ENCODE measurements around the gene GBGT1.

The GBGT1 gene

GRCh38 chr9:133141833-133142595 is 21.7 kb downstream of the GBGT1 start:
- peak; percentile 39 for DNase-seq (ENCODE audit: extremely low spot score)
- CTCF ChIA-PET = interaction anchor here (0.9 to 10.7 kb wide), 3 partner anchors 11 to 120 kb away, joined by 3 to 473 read pairs (median 257); partner anchors contain the start of gene RALGDS
- POLR2A ChIA-PET = interaction anchor here (1.0 kb wide), 1 partner anchor 27 kb away, joined by 3 read pairs; no protein-coding TSS in a partner anchor

DNA sequence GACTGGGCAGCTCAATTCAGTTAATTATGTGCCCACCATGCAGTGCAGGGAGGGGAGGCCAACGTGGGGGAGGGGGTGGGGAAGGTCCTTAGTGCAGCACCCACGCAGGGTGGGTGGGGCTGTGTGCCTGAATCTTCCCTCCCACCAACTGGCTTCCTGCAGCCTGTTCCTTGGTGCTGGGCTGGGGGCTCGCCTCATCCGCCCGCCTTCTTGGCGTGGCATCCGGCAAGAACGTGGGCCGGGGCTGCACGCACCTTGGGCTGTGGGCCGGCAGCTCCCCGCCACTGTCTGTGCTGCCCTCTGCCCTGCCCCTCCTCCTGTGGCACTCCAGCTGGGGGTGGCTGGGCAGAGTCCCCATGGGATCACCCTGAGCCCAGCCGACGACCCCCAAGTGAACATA is 23.1 kb downstream of the GBGT1 start:
- no peak for TF ChIP-seq CTCF (IDR thresholded peaks at IDR 0.05; ENCODE audit: control extremely low read depth, extremely low read depth, low read depth, missing control alignments)
- POLR2A ChIA-PET = no interaction called here
- DNase-seq (ENCODE audit: extremely low spot score) = no peak
- CTCF ChIA-PET = no interaction called here

More at GRCh38 chr9:133141833-133142595, 21.7 kb downstream of the GBGT1 start:
- no peak for TF ChIP-seq CTCF (IDR thresholded peaks at IDR 0.05; ENCODE audit: control extremely low read depth, extremely low read depth, low read depth, missing control alignments)

DNA sequence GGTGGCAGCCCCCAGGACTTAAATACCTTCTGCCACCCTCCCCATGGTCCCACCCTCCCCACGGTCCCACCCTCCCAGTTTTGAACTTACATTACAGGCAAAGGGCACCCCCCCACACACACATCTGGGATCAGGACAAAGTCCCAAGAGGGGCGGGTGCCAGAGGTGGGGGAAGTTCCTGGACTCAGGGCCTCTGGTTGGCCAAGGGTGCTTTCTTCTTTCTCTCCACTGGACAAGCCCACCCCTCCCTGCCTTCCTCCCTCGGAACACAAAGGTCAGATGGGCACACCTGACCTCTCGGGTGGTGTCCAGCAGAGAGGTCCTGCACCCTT is 23.6 kb downstream of the GBGT1 start:
- ChIA-PET CTCF (no interaction called here), POLR2A (no interaction called here)
- no peak for TF ChIP-seq CTCF (IDR thresholded peaks at IDR 0.05; ENCODE audit: control extremely low read depth, extremely low read depth, low read depth, missing control alignments)
- DNase-seq (ENCODE audit: extremely low spot score) = no peak

GRCh38 chr9:133139246-133140173 is 24.2 kb downstream of the GBGT1 start:
- DNase-seq (ENCODE audit: extremely low spot score) = no peak
- ChIA-PET POLR2A (no interaction called here), CTCF (interaction anchor here (1.4 to 1.6 kb wide), 2 partner anchors 8 to 22 kb away, joined by 4 to 9 read pairs; no protein-coding TSS in a partner anchor)
- no peak for TF ChIP-seq CTCF (IDR thresholded peaks at IDR 0.05; ENCODE audit: control extremely low read depth, extremely low read depth, low read depth, missing control alignments)

GRCh38 chr9:133137451-133138231 is 26.1 kb downstream of the GBGT1 start:
- DNase-seq (ENCODE audit: extremely low spot score) = no peak
- CTCF ChIA-PET = interaction anchor here (0.9 to 14.0 kb wide), 7 partner anchors 8 to 35 kb away, joined by 3 to 257 read pairs (median 3); no protein-coding TSS in a partner anchor
- no peak for TF ChIP-seq CTCF (IDR thresholded peaks at IDR 0.05; ENCODE audit: control extremely low read depth, extremely low read depth, low read depth, missing control alignments)
- POLR2A ChIA-PET = interaction anchor here (0.7 kb wide), 1 partner anchor 783 kb away, joined by 5 read pairs; the partner anchor contains the start of gene SETX
